ENCODE measurements around the gene ABCA4. TPM values are rescaled to one million over a fixed set of nuclear protein-coding genes. Genes with fewer than 3 reads are reported as not detected.

ABCA4 gene
- total RNA-seq, 1 donor from 2014 or later, result 0.25 TPM

DNA sequence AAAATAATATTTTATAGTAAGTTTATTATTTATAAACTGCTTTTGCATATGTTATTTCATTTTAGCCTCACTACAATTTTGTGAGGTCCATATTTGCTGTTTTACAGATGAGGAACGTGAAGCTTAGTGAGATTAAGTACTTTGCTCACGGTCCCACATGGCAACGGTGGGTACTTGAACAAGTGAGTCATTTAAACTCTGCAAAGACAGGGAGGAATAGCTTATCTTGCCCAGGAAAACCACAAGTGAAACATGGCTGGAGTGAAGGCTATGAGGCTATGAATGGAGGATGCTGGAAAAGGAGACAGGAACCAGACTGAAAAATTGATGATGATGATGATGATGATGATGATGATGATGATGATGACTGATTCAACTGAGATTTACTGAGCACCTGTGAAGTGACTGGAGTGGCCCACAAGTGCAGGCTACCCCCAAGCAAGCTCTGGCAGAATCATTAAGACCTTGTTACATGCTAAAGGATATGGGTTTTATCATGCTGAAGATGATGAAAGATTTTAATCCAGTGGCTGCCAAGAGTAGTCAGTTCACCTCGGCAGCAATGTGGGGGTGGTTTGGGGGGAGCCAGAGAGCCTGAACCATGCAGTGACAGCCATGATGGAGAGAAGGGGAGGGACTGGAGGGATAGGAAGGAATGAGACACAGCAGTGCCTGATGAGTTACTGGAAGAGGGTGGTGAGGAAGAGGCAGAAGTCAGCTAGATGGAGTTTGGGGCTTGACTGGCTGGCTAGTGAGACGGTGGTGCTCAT lies 1.4 kb upstream of the ABCA4 start:
- intact Hi-C loops (cut with micrococcal nuclease), result no loop called here

DNA sequence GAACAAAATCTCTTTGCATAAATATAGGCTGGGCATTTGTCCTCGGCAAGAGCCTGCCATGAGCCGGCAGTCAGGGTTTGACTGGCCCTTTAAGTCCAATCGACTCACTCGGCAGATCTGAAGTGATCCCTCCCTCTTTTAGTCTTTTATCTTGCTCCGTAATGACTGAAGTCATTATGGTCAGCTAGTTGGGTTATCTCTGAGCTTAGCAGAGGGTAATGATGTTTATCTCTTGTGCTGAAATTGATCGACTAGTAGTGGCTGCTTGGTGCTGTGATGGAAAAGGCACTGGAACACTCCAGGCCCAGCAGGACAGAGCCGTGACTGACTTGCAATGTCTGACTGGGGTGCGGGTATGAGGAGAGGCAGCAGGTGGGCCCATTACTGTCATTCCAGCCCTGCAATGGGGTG lies 468 bp upstream of the ABCA4 start:
- intact Hi-C loops (cut with micrococcal nuclease), result no loop called here

DNA sequence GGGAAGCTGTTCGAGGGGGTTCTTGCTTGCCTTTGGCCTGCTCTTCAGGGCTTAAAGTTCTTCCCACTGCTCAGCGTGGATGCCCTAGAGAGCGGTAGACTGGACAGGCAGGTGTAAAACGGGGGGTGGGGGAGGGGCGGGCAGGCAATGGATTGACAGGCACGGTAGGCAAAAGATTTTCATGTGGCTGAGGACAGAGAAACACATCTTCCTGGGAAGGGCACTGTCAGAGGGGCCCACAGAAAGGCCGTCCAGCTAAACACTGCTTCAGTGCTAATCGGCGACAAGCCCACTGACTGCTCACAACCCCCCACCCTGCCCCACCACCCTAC lies 412 bp downstream of the ABCA4 start:
- intact Hi-C loops (cut with micrococcal nuclease), result no loop called here

DNA sequence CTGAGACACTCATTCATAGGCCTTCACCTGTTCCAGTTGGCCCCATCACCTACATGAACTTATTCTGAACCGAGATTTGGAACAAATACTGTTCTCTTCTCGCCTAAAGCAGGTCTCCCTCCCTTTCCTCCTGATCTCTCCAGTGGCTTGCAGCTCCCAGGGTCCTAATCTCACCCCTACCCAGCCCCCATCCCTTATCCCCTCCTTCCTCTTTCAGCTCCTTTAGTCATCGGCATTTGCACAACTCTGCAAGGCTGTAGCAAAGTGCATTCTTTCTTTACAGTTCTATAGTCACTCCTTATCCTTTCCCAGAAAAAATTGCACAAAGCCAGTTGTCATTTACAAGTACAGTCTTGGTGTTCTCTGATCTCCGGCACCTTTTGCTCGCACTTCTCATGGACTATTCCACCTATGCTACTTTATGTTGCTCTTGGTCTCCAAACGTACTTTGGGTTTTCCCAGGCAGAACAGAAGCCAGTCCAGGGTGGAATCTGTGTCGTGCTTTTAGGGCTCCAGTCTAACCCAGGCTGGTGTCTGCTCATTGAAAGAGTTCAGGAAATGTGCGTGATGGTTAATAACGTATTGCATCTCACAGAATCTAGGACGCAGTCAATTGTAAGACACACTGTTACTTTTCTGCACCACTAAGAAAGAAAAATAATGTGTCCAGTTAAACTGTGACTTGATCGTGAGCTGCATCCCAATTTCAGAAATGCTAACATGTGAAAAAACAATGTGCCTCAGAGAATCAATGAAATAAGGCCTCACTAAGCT lies 965 bp downstream of the ABCA4 start:
- intact Hi-C loops (cut with micrococcal nuclease), result no loop called here

DNA sequence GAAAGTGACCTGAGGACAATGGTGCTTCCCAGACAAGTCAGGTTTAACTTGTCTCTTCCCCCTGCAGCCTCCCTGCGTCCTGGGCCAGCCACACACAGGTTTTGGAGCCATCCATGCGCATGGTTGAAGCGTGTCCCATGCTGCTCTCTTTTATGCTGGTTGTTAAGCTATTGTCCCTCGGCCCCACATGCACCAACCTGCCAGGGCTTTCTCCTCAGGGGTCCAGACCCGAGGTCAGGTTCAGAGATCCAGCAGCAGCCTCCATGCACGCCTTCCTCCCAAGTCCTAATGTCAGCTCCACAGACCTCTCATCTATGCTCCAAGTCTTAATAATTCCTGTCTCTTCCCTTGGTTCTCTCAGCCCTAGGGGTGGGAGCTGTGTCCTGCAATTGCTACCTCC lies 1.6 kb downstream of the ABCA4 start:
- intact Hi-C loops (cut with micrococcal nuclease), result no loop called here

DNA sequence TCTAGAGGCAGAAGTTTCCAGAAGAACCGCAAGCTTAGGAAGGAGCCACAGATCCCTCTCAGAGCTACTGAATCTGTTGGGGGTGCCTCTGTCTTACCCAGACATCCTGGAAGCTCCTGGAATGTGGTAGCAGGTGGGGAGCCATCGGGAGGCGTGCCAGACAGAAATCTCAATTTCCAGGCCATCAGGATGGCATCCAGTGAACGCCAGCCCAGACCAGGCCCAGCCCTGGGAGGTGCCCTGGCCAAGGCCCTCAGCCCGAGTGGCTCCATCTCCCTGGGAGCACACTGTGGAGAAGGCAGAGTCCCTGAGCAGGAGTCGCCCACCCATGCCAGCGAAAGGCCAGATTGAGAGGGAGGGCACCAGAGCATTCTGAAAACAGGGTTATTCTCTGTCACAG lies 2.5 kb downstream of the ABCA4 start:
- intact Hi-C loops (cut with micrococcal nuclease), result no loop called here

DNA sequence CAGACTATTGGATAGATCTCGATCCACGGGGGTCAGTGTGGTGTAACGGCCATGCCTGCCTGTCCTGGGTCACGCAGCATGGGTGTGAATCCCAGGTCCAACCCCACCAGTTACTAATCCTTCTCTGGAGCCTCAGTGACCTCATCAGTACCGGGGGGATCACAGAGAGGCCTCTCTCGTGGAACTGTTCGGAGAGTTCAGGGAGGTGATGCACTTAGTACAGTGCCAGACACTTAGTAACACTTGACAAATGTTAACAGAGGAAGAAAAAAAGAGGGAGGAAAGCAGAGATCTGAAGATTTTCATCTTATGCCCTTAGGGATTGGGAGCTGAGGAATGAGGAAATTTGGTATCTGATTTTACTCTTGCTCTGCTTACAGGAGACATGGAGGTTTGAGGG lies 2.9 kb downstream of the ABCA4 start:
- intact Hi-C loops (cut with micrococcal nuclease), result no loop called here

DNA sequence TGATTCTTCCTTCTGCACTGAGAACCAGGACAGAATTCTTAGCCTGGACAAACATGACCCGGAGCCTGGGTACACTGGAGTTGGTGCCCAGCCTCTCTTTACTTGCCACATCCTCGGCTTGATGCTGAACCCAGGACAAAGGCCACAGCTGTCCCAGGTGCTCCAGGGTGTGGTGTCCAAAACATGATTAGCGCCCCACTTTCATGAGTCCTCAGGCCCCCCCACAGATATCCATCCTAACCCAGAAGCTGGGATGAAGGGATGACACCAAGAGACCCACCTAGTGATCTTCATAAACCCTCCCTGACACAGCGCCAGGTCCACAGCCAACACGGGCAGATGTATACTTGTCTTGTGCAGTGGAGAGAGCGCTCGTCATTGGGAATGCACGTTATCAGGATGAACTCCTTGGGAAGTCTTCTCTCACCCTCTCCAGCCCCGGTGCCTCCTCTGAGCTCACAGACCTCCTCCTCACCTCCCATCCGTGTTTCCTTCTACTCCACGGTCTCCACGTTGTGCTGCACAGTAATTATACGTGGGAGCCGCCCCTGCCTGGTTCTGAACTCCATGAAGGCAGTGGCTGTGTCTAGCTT lies 3.6 kb downstream of the ABCA4 start:
- intact Hi-C loops (cut with micrococcal nuclease), result no loop called here

DNA sequence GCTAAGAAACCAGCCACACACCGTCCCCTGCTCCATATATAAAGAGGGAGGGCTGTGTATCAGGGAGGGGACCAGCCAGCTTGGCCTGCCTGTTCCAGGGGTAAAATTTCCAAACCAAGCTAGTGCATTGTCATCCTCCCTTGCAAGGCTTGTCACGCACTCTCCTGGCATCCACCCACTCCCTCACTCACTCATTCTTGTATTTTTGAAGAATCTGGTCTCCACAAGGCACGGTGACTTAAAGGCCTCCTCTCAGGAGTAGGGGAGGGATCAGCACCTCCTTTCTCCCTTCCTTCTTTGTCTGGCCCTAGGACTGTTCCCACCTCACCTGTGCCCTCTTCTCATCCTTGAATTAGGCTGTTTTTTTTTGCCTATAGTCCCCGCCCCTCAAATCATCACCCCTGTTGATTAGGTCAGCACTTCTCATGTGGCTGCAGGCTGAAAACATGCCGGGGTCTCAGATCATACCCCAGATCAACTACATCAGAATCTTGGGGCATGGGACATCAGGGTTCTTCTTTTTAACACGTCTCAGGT lies 5.0 kb downstream of the ABCA4 start:
- intact Hi-C loops (cut with micrococcal nuclease), result no loop called here

DNA sequence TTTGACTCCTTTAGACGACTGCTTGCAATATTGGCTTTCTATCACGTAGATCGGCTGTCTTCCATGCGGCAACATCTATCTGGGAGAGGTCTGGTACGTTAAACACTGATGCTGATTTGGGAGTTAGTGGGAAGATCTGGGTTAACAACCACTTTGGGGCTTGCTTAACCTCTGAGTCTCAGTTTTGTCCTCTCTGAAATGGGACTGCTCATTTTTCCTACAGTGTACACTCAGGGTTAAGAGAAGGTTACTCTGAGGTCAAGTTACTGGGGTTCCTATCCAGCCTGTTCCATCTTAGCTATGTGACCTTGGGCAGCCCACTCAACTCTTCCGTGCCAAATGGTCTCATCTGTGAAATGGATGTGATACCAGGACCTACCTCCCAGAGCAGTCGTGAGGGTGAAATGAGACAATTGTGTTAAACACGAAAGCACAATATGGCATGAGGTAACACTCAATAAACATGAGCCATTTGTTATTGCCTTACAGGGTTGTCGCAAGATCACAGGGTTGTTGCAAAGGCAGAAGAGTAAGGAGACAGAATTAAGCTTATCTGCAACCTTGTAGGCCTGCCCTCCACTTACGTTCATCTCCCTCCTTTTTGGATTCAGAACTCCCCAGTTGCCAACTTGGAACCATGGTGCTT lies 5.6 kb downstream of the ABCA4 start:
- intact Hi-C loops (cut with micrococcal nuclease), result no loop called here

DNA sequence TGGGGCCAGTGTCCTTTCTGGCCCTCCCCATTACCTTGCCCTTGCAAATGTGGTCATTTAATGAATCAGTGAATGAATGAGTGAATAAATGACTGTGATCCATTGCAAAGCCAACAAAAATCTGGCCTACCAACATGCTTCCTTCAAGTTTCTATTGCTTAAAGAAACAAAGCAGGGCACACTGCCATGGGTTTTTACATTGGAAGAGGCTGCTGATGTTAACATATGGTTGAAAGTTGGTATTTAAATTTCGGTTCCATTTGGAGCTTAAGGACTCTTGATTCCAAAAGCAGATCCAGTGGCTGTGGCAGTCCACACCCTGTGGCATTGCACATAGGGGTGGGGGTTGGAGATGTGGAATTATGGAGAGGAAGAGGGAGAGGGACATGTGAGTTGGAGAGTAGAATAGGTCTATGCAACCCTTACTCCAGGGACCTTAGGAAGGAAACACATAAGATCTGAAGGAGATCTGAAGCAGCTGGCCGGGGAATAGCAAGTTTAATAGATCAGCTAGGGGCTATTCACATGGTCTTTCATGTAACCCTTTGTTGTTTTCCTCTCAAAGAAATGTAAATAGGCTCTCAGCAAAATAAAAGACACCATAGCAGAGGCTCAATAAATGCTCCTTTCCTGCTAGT lies 7.2 kb downstream of the ABCA4 start:
- intact Hi-C loops (cut with micrococcal nuclease), result no loop called here

DNA sequence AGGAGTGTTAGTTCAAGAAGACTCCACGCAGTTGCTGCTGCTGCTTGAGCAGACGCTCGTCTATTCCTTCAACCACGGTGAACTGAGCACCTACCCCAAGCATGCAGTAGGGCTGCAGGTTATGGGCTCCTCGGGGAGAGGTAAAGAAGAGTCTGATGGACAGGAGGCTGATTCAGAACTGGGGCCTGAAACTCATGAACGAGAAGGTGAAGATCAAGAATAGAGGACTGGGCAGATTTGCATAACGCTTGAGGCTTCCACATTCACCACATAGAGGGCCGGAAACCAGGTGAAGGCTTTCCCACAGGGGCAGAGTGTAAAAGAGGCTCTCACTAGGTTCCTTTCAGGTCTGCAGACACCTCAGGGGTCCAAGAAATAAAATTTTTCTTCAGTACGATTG lies 9.1 kb downstream of the ABCA4 start:
- intact Hi-C loops (cut with micrococcal nuclease), result no loop called here

DNA sequence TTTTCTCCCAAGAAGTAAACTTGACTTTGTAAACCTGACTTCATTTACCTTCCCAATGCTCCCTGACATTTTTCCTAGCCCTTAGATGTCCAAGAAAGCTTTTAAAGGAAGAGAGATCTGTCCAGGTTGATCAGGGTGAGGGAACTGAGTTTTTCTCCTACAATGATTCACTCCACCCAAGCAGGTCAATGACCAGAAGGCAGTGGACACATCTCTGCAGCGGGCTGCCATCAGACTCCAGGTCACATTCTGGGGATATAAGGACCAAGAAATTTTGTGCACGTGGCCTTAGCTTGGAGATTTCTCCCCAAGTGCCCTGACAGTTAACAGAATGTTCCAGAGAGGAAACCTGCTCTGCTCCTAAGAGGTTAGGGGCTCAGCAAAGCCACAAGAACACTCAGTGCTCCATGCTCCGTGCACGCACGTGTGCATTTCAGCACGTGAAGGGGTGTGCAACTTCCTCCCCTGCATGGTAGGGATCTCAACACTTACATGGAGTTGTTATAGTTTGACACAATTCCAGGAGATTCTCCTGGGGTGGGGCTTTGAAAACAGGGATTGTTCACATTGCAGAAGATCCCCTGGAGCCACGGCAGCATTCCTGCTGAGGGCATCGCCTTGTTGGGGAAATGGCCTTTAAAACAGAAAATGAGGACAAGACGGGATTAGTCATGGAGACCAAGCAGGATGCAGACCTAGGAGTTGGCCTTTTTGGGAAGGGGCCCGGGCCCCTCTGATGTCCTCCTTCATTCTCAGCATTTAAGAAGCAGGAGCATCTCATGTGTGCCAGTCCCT lies 9.8 kb downstream of the ABCA4 start:
- intact Hi-C loops (cut with micrococcal nuclease), result no loop called here

DNA sequence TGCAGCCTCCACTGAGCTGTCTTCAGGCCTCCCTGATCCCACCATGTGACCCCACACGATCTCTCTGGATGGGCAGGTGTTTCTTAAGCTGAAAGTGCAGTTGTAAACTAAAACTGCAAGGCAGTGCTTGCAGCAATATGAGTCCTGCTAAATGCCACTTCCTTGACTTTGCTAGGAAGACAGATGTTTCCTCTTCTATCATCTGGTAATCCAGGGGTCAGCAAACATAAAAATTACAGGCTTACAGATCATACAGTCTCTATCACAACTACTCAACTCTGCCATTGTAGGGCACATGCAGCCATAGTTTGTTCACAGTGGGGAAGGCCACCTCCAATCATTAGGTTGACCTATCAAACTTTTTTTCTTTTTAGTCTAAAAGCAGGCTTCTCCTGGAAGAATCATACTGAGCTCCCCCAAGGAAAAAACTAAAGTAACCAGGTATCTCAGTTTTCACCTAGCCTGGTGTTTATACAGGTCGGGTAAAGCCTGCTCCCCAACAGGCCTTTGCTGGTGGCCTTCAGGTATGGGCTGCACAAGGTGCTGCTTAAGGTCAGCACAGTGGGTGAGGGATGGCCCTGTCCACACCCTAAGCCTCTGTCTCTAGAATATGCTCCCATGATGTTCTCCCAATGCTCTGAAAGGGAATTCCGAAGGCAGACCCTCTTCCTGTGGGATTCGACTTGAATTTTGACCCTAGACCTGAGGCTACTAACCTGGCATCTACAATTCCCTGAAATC lies 10.8 kb downstream of the ABCA4 start:
- intact Hi-C loops (cut with micrococcal nuclease), result no loop called here

DNA sequence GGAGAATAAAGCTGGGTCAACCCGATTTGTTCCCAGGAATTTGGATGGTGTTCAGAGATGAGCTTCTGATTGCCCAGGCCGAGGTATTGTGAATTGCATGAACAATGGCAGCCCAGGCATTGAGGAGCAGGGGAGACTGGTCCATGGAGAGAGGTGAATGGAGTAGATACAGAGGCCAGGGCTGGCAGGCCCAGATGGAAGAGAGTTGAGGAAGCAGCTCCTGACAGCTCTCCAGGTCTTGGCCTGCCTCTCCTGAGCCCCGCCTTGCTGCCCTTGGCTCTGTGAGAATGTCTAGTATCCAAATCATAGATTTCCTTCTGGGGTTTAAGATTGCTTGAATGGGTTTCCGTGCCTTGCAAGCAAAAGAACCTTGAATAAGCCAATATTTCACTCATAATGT lies 11.5 kb downstream of the ABCA4 start:
- intact Hi-C loops (cut with micrococcal nuclease), result no loop called here

DNA sequence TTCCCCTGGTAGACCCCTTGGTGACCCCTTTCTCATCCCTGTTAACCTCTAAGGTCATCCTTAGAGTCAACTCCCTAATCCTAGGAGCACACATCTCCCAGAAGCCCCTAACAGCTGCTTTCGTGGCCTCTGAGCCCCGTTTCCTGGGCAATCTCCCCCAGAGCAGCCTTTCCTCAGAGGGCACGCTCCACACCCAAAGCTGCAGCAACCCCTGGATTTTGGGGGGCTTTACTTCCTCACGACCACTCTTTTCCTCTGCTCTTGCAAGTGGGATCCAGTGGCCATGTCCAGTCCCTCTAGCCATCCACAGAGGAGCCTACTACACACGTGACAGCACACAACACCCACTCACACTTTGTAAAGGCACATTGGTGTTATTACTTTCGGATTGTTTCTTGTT lies 13.8 kb downstream of the ABCA4 start:
- intact Hi-C loops (cut with micrococcal nuclease), result no loop called here

DNA sequence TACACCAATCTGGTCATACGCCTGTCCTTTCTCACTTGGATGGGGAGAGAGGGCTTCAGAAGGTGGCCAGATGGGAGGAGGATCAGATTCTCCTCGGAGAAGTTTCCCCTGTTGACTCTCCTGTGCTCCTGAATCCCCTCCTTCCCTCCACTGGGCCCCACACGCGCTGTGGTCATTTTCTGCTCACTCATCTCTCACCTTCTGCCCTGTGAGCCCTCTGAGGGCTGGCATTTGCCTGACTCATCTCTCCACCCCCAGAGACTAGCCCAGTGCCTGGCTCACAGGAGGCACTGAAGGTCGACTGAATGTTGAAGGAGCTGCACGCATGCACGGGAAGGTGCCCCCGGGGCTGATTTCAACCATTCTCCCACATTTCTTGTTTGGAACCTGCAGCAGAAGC lies 14.2 kb downstream of the ABCA4 start:
- intact Hi-C loops (cut with micrococcal nuclease), result no loop called here

DNA sequence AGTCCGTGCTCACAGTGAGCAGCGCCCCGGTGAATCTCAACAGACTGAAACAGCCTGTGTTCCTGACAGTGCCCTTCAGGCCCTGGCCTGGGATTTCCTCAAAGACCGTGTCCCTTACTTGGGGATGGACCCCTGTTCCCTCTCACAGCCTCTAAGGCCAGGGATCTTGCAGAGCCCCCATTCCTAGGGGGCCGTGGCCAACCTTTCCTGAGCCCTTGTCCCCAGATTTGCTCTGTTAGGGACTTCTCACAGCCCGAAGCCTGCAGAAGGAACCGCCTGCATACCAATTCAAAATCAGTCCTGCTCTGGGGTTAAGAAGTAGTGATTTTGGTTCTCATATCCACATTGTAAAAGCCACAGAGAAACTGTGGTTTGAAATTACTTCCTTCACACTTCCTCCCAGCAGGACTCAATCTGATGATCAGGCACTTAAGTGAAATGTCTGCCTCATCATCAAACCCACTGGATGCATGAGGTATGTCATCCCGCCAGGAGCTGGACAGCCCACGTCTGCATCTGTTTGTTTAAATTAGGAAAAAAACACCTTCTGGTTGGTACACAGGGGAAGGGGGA lies 14.9 kb downstream of the ABCA4 start:
- intact Hi-C loops (cut with micrococcal nuclease), result no loop called here

DNA sequence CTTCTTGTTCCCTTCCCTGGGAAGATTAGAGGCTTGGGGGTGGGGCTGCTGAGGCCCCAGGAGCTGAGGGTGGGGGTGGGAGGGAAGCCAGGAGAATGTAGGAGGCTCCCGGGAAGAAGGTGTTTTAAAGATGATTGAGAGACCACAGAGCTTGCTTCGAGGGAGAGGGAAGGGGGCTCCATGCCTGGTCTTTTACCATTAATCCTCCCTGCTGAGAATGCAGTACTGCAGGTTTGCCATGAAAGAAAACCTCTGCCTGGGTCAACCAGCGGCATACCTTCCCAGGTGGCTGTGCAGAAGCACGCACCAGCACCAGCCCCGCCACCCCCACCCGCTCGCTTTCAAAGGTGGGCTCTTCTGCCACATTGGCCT lies 15.4 kb downstream of the ABCA4 start:
- intact Hi-C loops (cut with micrococcal nuclease), result no loop called here

Measured in T-helper 1 cell treated with Interleukin-12 subunit alpha and Interleukin-12 subunit beta and Interleukin-4 antibody, amounts not matched to agents 30 ng/mL and 1 ng/mL, for 36 hours (primary cell).